DND-41 (cell line): Measurements from ENCODE around the gene IGF2BP2.

Experiments
- EZH2 ChIP-seq: IDR thresholded peaks from 3 replicates; pipeline ENCODE4 v1.6.1; 2012; ENCODE audit warnings: borderline replicate concordance, low read depth, mild to moderate bottlenecking, moderate library complexity, low read length, inconsistent platforms; ENCODE audit not compliant: severe bottlenecking
- TF ChIP-seq, protein P1 (sequence below): IDR thresholded peaks from 2 replicates; pipeline ENCODE4 v1.5.1; 2012; ENCODE audit warnings: borderline replicate concordance, low read length, moderate library complexity, mild to moderate bottlenecking; ENCODE audit not compliant: poor library complexity, severe bottlenecking; ENCODE audit errors: extremely low read depth

DNA sequence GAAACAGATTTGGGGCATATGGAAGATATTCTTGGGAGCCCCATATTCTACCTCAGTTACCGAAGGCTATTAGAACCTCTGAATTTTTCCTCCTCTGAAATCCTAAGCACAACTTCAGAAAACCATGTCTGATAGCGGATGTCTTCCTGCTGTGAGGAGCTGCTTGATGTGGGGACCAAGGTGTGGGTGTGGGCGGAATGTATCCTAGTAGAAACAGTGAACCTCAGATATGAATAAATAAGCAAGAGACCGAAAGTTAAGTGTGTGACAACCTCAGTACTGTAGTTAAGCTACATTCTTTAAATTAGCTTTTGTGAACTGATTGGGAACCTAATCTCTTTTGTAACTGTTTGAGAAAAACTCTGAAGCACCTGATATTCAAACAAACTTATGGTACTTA lies 191.8 kb downstream of the IGF2BP2 start:
- TF ChIP-seq, protein P1, sequence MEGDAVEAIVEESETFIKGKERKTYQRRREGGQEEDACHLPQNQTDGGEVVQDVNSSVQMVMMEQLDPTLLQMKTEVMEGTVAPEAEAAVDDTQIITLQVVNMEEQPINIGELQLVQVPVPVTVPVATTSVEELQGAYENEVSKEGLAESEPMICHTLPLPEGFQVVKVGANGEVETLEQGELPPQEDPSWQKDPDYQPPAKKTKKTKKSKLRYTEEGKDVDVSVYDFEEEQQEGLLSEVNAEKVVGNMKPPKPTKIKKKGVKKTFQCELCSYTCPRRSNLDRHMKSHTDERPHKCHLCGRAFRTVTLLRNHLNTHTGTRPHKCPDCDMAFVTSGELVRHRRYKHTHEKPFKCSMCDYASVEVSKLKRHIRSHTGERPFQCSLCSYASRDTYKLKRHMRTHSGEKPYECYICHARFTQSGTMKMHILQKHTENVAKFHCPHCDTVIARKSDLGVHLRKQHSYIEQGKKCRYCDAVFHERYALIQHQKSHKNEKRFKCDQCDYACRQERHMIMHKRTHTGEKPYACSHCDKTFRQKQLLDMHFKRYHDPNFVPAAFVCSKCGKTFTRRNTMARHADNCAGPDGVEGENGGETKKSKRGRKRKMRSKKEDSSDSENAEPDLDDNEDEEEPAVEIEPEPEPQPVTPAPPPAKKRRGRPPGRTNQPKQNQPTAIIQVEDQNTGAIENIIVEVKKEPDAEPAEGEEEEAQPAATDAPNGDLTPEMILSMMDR, result no peak
- no peak for TF ChIP-seq EZH2
